ENCODE data around the gene THBD. TPM values are rescaled to one million over a fixed set of nuclear protein-coding genes. Genes with fewer than 3 reads are reported as not detected.

The THBD gene
- total and polyA plus RNA-seq, 2 experiments from 2014 or later = 0.10 to 0.97 TPM

- Histone ChIP-seq H4K20me1 (replicated peaks; ENCODE audit: insufficient read depth) (no peaks in the 10 kb centered on the region), H3K4me1 (ENCODE audit: insufficient read depth) (no peaks in the 10 kb centered on the region), H3K27ac (ENCODE audit: low read depth) (no peak overlapping the region), H3K27me3 (ENCODE audit: insufficient read depth) (no peaks in the 10 kb centered on the region), H3K79me2 (replicated peaks; ENCODE audit: insufficient read depth) (no peaks in the 10 kb centered on the region), H3K9me2 (ENCODE audit: insufficient read depth) (no peaks in the 10 kb centered on the region), H3F3A (replicated peaks; ENCODE audit: low read depth) (no peaks in the 10 kb centered on the region), H3K4me2 (no peak overlapping the region), H2AFZ (no peak overlapping the region), H3K4me3 (no peak overlapping the region), H3K36me3 (ENCODE audit: insufficient read depth) (no peaks in the 10 kb centered on the region)
- Mint-ChIP-seq H3K36me3 (ENCODE audit: low read depth) (no peaks in the 10 kb centered on the region), H3K27ac (no peak overlapping the region), H3K4me1 (peaks cover 19% of the 10 kb centered on the region), H3K27me3 (ENCODE audit: insufficient read depth, low read depth, poor library complexity) (no peaks in the 10 kb centered on the region), H3K9me3 (no peaks in the 10 kb centered on the region), H3K4me3 (no peak overlapping the region)
- DNase-seq (ENCODE audit: low spot score) (no peak), ATAC-seq (no peak)
- TF ChIP-seq, protein P1, sequence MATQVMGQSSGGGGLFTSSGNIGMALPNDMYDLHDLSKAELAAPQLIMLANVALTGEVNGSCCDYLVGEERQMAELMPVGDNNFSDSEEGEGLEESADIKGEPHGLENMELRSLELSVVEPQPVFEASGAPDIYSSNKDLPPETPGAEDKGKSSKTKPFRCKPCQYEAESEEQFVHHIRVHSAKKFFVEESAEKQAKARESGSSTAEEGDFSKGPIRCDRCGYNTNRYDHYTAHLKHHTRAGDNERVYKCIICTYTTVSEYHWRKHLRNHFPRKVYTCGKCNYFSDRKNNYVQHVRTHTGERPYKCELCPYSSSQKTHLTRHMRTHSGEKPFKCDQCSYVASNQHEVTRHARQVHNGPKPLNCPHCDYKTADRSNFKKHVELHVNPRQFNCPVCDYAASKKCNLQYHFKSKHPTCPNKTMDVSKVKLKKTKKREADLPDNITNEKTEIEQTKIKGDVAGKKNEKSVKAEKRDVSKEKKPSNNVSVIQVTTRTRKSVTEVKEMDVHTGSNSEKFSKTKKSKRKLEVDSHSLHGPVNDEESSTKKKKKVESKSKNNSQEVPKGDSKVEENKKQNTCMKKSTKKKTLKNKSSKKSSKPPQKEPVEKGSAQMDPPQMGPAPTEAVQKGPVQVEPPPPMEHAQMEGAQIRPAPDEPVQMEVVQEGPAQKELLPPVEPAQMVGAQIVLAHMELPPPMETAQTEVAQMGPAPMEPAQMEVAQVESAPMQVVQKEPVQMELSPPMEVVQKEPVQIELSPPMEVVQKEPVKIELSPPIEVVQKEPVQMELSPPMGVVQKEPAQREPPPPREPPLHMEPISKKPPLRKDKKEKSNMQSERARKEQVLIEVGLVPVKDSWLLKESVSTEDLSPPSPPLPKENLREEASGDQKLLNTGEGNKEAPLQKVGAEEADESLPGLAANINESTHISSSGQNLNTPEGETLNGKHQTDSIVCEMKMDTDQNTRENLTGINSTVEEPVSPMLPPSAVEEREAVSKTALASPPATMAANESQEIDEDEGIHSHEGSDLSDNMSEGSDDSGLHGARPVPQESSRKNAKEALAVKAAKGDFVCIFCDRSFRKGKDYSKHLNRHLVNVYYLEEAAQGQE (IDR thresholded peaks at IDR 0.05; ENCODE audit: unreplicated experiment) = no peak
- TF ChIP-seq EZH2 (IDR thresholded peaks at IDR 0.05; ENCODE audit: low read depth, unreplicated experiment) (no peak), ZNF462 (CRISPR knock-in tag; IDR thresholded peaks at IDR 0.05) (no peak), JUNB (IDR thresholded peaks at IDR 0.05; ENCODE audit: unreplicated experiment) (no peak), NANOG (IDR thresholded peaks at IDR 0.05; ENCODE audit: borderline replicate concordance) (no peak), POLR2AphosphoS5 (IDR thresholded peaks at IDR 0.05; ENCODE audit: low read depth) (no peak), CREB1 (CRISPR knock-in tag; IDR thresholded peaks at IDR 0.05; ENCODE audit: low read depth) (no peak), ZNF114 (CRISPR knock-in tag; IDR thresholded peaks at IDR 0.05) (no peak), CTCF (conservative IDR thresholded peaks at IDR 0.05; ENCODE audit: low read depth in 2 of 2) (no peak), EZH2phosphoT487 (IDR thresholded peaks at IDR 0.05; ENCODE audit: unreplicated experiment) (no peak), ZNF331 (CRISPR knock-in tag; IDR thresholded peaks at IDR 0.05; ENCODE audit: low read depth) (no peak), STAT1 (IDR thresholded peaks at IDR 0.05; ENCODE audit: unreplicated experiment) (no peak)
- TF ChIP-seq, protein P2, sequence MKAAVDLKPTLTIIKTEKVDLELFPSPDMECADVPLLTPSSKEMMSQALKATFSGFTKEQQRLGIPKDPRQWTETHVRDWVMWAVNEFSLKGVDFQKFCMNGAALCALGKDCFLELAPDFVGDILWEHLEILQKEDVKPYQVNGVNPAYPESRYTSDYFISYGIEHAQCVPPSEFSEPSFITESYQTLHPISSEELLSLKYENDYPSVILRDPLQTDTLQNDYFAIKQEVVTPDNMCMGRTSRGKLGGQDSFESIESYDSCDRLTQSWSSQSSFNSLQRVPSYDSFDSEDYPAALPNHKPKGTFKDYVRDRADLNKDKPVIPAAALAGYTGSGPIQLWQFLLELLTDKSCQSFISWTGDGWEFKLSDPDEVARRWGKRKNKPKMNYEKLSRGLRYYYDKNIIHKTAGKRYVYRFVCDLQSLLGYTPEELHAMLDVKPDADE (IDR thresholded peaks at IDR 0.05) = no peak
Observed at GRCh38 chr20:23093613-23094012, 44.1 kb upstream of the THBD start.
